Adipocyte (in vitro differentiated cells): ENCODE results near the gene RAB13.
A peak's percentile ranks its signal among the peaks of the same experiment; 100 is the strongest.
"Not testable (repeated sequence)": the region's sequence is repeated elsewhere in the genome, so short reads cannot be mapped to it uniquely, and the experiment has no call there.

Source experiments
- DNase-seq: peaks from one replicate; pipeline ENCODE4 v3.0.0-alpha.2; 2015; ENCODE audit warnings: low read depth
- H3K27me3 ChIP-seq: replicated peaks from 2 replicates; pipeline ENCODE4 v1.7.0; 2013; ENCODE audit warnings: mild to moderate bottlenecking, low read length, moderate library complexity; ENCODE audit not compliant: control insufficient read depth, insufficient read depth
- H3K36me3 ChIP-seq: 2 replicates; pipeline ENCODE4 v1.7.0; 2013; ENCODE audit warnings: low read length, mild to moderate bottlenecking, moderate library complexity; ENCODE audit not compliant: control insufficient read depth, insufficient read depth, severe bottlenecking
- H3K4me1 ChIP-seq: 2 replicates; pipeline ENCODE4 v1.7.0; 2013; ENCODE audit warnings: mild to moderate bottlenecking, low read length, moderate library complexity; ENCODE audit not compliant: control insufficient read depth, insufficient read depth
- H3K4me3 ChIP-seq: 2 replicates; pipeline ENCODE4 v1.7.0; 2013; ENCODE audit warnings: mild to moderate bottlenecking, low read length, moderate library complexity
- H3K9ac ChIP-seq: 2 replicates; pipeline ENCODE4 v1.7.0; 2013; ENCODE audit warnings: mild to moderate bottlenecking, low read length, moderate library complexity
- H3K9me3 ChIP-seq: 2 replicates; pipeline ENCODE4 v1.7.0; 2013; ENCODE audit warnings: mild to moderate bottlenecking, low read length, moderate library complexity; ENCODE audit not compliant: control insufficient read depth

RAB13 gene

GRCh38 chr1:153985941-153986761, at the start of gene RAB13:
Gene RAB13, minus strand, starts transcription at chr1:153986339. Its CDS starts 103 bp downstream, at chr1:153986236.
- Histone ChIP-seq H3K4me1 (peaks cover 9% of the 10 kb centered on the region), H3K36me3 (peaks cover 26% of the 10 kb centered on the region), H3K9me3 (no peaks in the 10 kb centered on the region), H3K4me3 (peak within 1 kb of the TSS; percentile 97), H3K27me3 (no peaks in the 10 kb centered on the region), H3K9ac (peak within 1 kb of the TSS; percentile 100)
- peak; percentile 97 for DNase-seq

- DNase-seq, H3K4me3 ChIP-seq, H3K36me3 ChIP-seq, H3K27me3 ChIP-seq, H3K4me1 ChIP-seq, H3K9ac ChIP-seq: not testable (repeated sequence)
- peaks cover 12% of the 10 kb centered on the region for H3K9me3 ChIP-seq
Observed at GRCh38 chr1:154033697-154034096, 47.6 kb upstream of the RAB13 start.

GRCh38 chr1:154019940-154020339, 33.8 kb upstream of the RAB13 start:
- H3K9me3 ChIP-seq, result no peaks in the 10 kb centered on the region
- no peak overlapping the region for H3K4me3 ChIP-seq
- DNase-seq, result no peak
- H3K36me3 ChIP-seq, result no peaks in the 10 kb centered on the region
- no peaks in the 10 kb centered on the region for H3K27me3 ChIP-seq
- no peaks in the 10 kb centered on the region for H3K4me1 ChIP-seq
- H3K9ac ChIP-seq, result no peak overlapping the region

GRCh38 chr1:154019269-154019668, 33.1 kb upstream of the RAB13 start:
- Histone ChIP-seq H3K4me3 (no peak overlapping the region), H3K36me3 (no peaks in the 10 kb centered on the region), H3K4me1 (peaks cover 3% of the 10 kb centered on the region), H3K27me3 (no peaks in the 10 kb centered on the region), H3K9me3 (no peaks in the 10 kb centered on the region), H3K9ac (no peak overlapping the region)
- DNase-seq, result no peak

- H3K4me1 ChIP-seq, result peaks cover 6% of the 10 kb centered on the region
- DNase-seq, result peak; percentile 63
- no peaks in the 10 kb centered on the region for H3K9me3 ChIP-seq
- no peak overlapping the region for H3K4me3 ChIP-seq
- no peaks in the 10 kb centered on the region for H3K27me3 ChIP-seq
- no peaks in the 10 kb centered on the region for H3K36me3 ChIP-seq
- H3K9ac ChIP-seq, result no peak overlapping the region
Observed at GRCh38 chr1:154014154-154014907, 28.2 kb upstream of the RAB13 start.

- not testable (repeated sequence) for H3K4me3 ChIP-seq, DNase-seq, H3K27me3 ChIP-seq, H3K36me3 ChIP-seq, H3K9me3 ChIP-seq, H3K9ac ChIP-seq, H3K4me1 ChIP-seq
Observed at GRCh38 chr1:154012543-154012942, 26.4 kb upstream of the RAB13 start.

GRCh38 chr1:154012129-154012528, 26.0 kb upstream of the RAB13 start:
- Histone ChIP-seq H3K9ac (no peak overlapping the region), H3K4me1 (peaks cover 6% of the 10 kb centered on the region), H3K4me3 (no peak overlapping the region), H3K9me3 (no peaks in the 10 kb centered on the region), H3K27me3 (no peaks in the 10 kb centered on the region), H3K36me3 (no peaks in the 10 kb centered on the region)
- no peak for DNase-seq

- Histone ChIP-seq H3K9ac (no peak overlapping the region), H3K4me3 (no peak overlapping the region), H3K36me3 (no peaks in the 10 kb centered on the region), H3K4me1 (peaks cover 6% of the 10 kb centered on the region), H3K27me3 (no peaks in the 10 kb centered on the region), H3K9me3 (no peaks in the 10 kb centered on the region)
- peak; percentile 77 for DNase-seq
Observed at GRCh38 chr1:154006136-154006535, 20.0 kb upstream of the RAB13 start.

- no peak overlapping the region for H3K9ac ChIP-seq
- H3K4me1 ChIP-seq, result no peaks in the 10 kb centered on the region
- H3K27me3 ChIP-seq, result no peaks in the 10 kb centered on the region
- no peak overlapping the region for H3K4me3 ChIP-seq
- no peaks in the 10 kb centered on the region for H3K9me3 ChIP-seq
- H3K36me3 ChIP-seq, result peaks cover 2% of the 10 kb centered on the region
- no peak for DNase-seq
Observed at GRCh38 chr1:154000420-154000819, 14.3 kb upstream of the RAB13 start.

GRCh38 chr1:153996882-153997281, 10.7 kb upstream of the RAB13 start:
- not testable (repeated sequence) for H3K4me3 ChIP-seq, H3K27me3 ChIP-seq, H3K9me3 ChIP-seq, DNase-seq, H3K9ac ChIP-seq
- Histone ChIP-seq H3K4me1 (peaks cover 14% of the 10 kb centered on the region), H3K36me3 (peaks cover 29% of the 10 kb centered on the region)

GRCh38 chr1:153995640-153996039, 9.5 kb upstream of the RAB13 start:
- Histone ChIP-seq H3K36me3 (peaks cover 35% of the 10 kb centered on the region), H3K4me1 (peaks cover 22% of the 10 kb centered on the region), H3K4me3 (no peak overlapping the region), H3K9me3 (no peaks in the 10 kb centered on the region), H3K9ac (no peak overlapping the region), H3K27me3 (no peaks in the 10 kb centered on the region)
- no peak for DNase-seq
